NCI-H2171 treated with DMSO at 0.1 percent for 48 hours (cell line): ENCODE measurements around the gene PLEKHG1.

ENCODE experiments used
- DNase-seq: peaks from one replicate; lab custom pipeline; 2025; lab: John Stamatoyannopoulos, UW

The PLEKHG1 gene

GRCh38 chr6:150599199-150600009 is at the start of gene PLEKHG1:
TSS of gene PLEKHG1 (plus strand) at chr6:150599885. CDS start at chr6:150733682, 133,797 bp downstream.
- peak; percentile 43 for DNase-seq

- no peak for DNase-seq
Measured at GRCh38 chr6:150550244-150550643, 49.4 kb upstream of the PLEKHG1 start.

GRCh38 chr6:150557043-150557599 is 42.6 kb upstream of the PLEKHG1 start:
- DNase-seq = no peak

- DNase-seq = no peak
Measured at GRCh38 chr6:150560004-150560883, 39.4 kb upstream of the PLEKHG1 start.

- DNase-seq = no peak
Measured at GRCh38 chr6:150560884-150561219, 38.8 kb upstream of the PLEKHG1 start.

GRCh38 chr6:150565945-150566344 is 33.7 kb upstream of the PLEKHG1 start:
- no peak for DNase-seq

- DNase-seq = no peak
Measured at GRCh38 chr6:150566486-150566885, 33.2 kb upstream of the PLEKHG1 start.

- DNase-seq = no peak
Measured at GRCh38 chr6:150567380-150567779, 32.3 kb upstream of the PLEKHG1 start.

GRCh38 chr6:150567823-150568383 is 31.8 kb upstream of the PLEKHG1 start:
- DNase-seq = peak; percentile 82

GRCh38 chr6:150568560-150568959 is 31.1 kb upstream of the PLEKHG1 start:
- DNase-seq = no peak

GRCh38 chr6:150569161-150569560 is 30.5 kb upstream of the PLEKHG1 start:
- DNase-seq = no peak

- peak; percentile 56 for DNase-seq
Measured at GRCh38 chr6:150573041-150573681, 26.5 kb upstream of the PLEKHG1 start.

GRCh38 chr6:150575836-150576235 is 23.8 kb upstream of the PLEKHG1 start:
- DNase-seq = no peak

GRCh38 chr6:150576651-150577226 is 22.9 kb upstream of the PLEKHG1 start:
- no peak for DNase-seq

- no peak for DNase-seq
Measured at GRCh38 chr6:150579611-150580010, 20.1 kb upstream of the PLEKHG1 start.

- no peak for DNase-seq
Measured at GRCh38 chr6:150580489-150580888, 19.2 kb upstream of the PLEKHG1 start.

- DNase-seq = no peak
Measured at GRCh38 chr6:150584065-150584464, 15.6 kb upstream of the PLEKHG1 start.

- DNase-seq = no peak
Measured at GRCh38 chr6:150584596-150584995, 15.1 kb upstream of the PLEKHG1 start.

GRCh38 chr6:150586850-150587359 is 12.8 kb upstream of the PLEKHG1 start:
- no peak for DNase-seq

GRCh38 chr6:150587637-150588036 is 12.0 kb upstream of the PLEKHG1 start:
- no peak for DNase-seq

GRCh38 chr6:150588888-150589499 is 10.7 kb upstream of the PLEKHG1 start:
- DNase-seq = peak; percentile 51
